A549 (cell line): Measurements from ENCODE around the gene MYADM. TPM values are rescaled to one million over a fixed set of nuclear protein-coding genes. Genes with fewer than 3 reads are reported as not detected.

ENCODE experiments used
- ATAC-seq, 2 experiments: fragments of 200-7000 bp in 1 of 2; fragments of >200 bp in 1 of 2; cut with Nextera tagmentation in 1 of 2; cut with Tn5 transposase in 1 of 2; 3 replicates each; pipeline versions ENCODE4 v1.8.0 to v1.9.1; 2018 to 2020; ENCODE audit warnings: mild to moderate bottlenecking in 1 of 2, moderate library complexity in 1 of 2
- CTCF ChIA-PET: fragments of 300-600 bp; sonication (Branson Sonifier 250); formaldehyde crosslinking; extraction: SDS; loops from one replicate; lab custom pipeline; 2021; ENCODE audit warnings: antibody characterized with exemption, inconsistent platforms; lab: Yijun Ruan, JAX
- POLR2A ChIA-PET: fragments of 350-600 bp; formaldehyde crosslinking; extraction: SDS; loops from one replicate; lab custom pipeline; 2021; ENCODE audit warnings: antibody characterized with exemption, inconsistent platforms; lab: Yijun Ruan, JAX
- DNase-seq, 2 experiments: peaks; one replicate each; pipeline versions ENCODE4 v3.0.0 to v3.0.0-alpha.2; 2011 to 2016; ENCODE audit warnings: low read depth in 1 of 2, low spot score in 1 of 2
- FAIRE-seq: peaks from 2 replicates; lab custom pipeline; 2011; peaks lifted over from hg19 to GRCh38; lab: Jason Lieb, UNC
- H3K27ac ChIP-seq, 2 experiments: fragments of >200 bp; sonication (Bioruptor Twin); formaldehyde crosslinking; 3 replicates each; pipeline ENCODE4 v1.5.1; 2016 to 2017
- H3K4me1 ChIP-seq: fragments of >200 bp; sonication (Bioruptor Twin); formaldehyde crosslinking; 3 replicates; pipeline ENCODE4 v1.6.1; 2016
- H3K4me2 ChIP-seq: fragments of >200 bp; sonication (Bioruptor Twin); formaldehyde crosslinking; 3 replicates; pipeline ENCODE4 v1.6.1; 2016
- H3K4me3 ChIP-seq: fragments of >200 bp; sonication (Bioruptor Twin); formaldehyde crosslinking; 3 replicates; pipeline ENCODE4 v1.5.1; 2016
- H3K9me3 ChIP-seq: fragments of >200 bp; sonication (Bioruptor Twin); formaldehyde crosslinking; 3 replicates; pipeline ENCODE4 v1.6.1; 2016
- ATOH8 ChIP-seq: fragments of 250-450 bp; sonication (Bioruptor Pico); IDR thresholded peaks from 2 replicates; pipeline ENCODE4 v1.5.0; 2020; ENCODE audit warnings: low read depth, mild to moderate bottlenecking, moderate library complexity
- BHLHE40 ChIP-seq: IDR thresholded peaks from 2 replicates; pipeline ENCODE4 v1.6.1; 2012; ENCODE audit warnings: low read depth, low read length, inconsistent platforms
- CBX2 ChIP-seq: fragments of 200-600 bp; sonication (generic); IDR thresholded peaks from 2 replicates; pipeline ENCODE4 v1.6.1; 2016; ENCODE audit warnings: low read depth, mild to moderate bottlenecking, borderline replicate concordance
- CEBPB ChIP-seq, 2 experiments: fragments of >200 bp in 1 of 2; sonication (Bioruptor Twin) in 1 of 2; formaldehyde crosslinking in 1 of 2; IDR thresholded peaks; 2 replicates each; pipeline ENCODE4 v1.6.1; 2012 to 2016
- CHD2 ChIP-seq: fragments of 150-350 bp; IDR thresholded peaks from 2 replicates; pipeline ENCODE4 v1.6.1; 2014; ENCODE audit warnings: low read length; ENCODE audit not compliant: partially characterized antibody
- E2F6 ChIP-seq: IDR thresholded peaks from 2 replicates; pipeline ENCODE4 v1.6.1; 2012; ENCODE audit warnings: low read depth, borderline replicate concordance
- EHF ChIP-seq: fragments of 250-450 bp; sonication (Bioruptor Pico); IDR thresholded peaks from 2 replicates; pipeline ENCODE4 v1.5.0; 2020; ENCODE audit warnings: mild to moderate bottlenecking
- EHMT2 ChIP-seq: fragments of 200-600 bp; sonication (generic); IDR thresholded peaks from 2 replicates; pipeline ENCODE4 v1.6.1; 2016; ENCODE audit warnings: antibody characterized with exemption, low read depth, mild to moderate bottlenecking, moderate library complexity
- FOSB ChIP-seq: fragments of 250-450 bp; sonication (Bioruptor Pico); IDR thresholded peaks from 2 replicates; pipeline ENCODE4 v1.5.0; 2020; ENCODE audit warnings: mild to moderate bottlenecking, moderate library complexity
- FOSL2 ChIP-seq, 2 experiments: fragments of 450-650 bp in 1 of 2; fragments of >200 bp in 1 of 2; sonication (Bioruptor Twin) in 1 of 2; formaldehyde crosslinking; IDR thresholded peaks; 2 replicates each; pipeline versions ENCODE4 v1.5.0 to v1.6.1; 2016 to 2020; ENCODE audit warnings: mild to moderate bottlenecking in 1 of 2, moderate library complexity in 1 of 2
- FOXS1 ChIP-seq: fragments of 250-450 bp; sonication (Bioruptor Pico); IDR thresholded peaks from 2 replicates; pipeline ENCODE4 v1.5.0; 2020; ENCODE audit warnings: mild to moderate bottlenecking, moderate library complexity
- GATA3 ChIP-seq: IDR thresholded peaks from 2 replicates; pipeline ENCODE4 v1.6.1; 2012; ENCODE audit warnings: borderline replicate concordance
- HDAC2 ChIP-seq: fragments of 200-600 bp; sonication (generic); IDR thresholded peaks from 2 replicates; pipeline ENCODE4 v1.6.1; 2016
- HEYL ChIP-seq: fragments of 250-450 bp; sonication (Bioruptor Pico); IDR thresholded peaks from 2 replicates; pipeline ENCODE4 v1.8.0; 2021; ENCODE audit warnings: mild to moderate bottlenecking, moderate library complexity
- HMGXB4 ChIP-seq: fragments of 250-450 bp; sonication (Bioruptor Pico); IDR thresholded peaks from 2 replicates; pipeline ENCODE4 v1.5.0; 2021; ENCODE audit warnings: mild to moderate bottlenecking, moderate library complexity, borderline replicate concordance
- HOXA7 ChIP-seq: fragments of 250-450 bp; sonication (Bioruptor Pico); IDR thresholded peaks from 2 replicates; pipeline ENCODE4 v1.5.0; 2020; ENCODE audit warnings: mild to moderate bottlenecking, moderate library complexity
- HOXB5 ChIP-seq: fragments of 250-450 bp; sonication (Bioruptor Pico); IDR thresholded peaks from 2 replicates; pipeline ENCODE4 v1.5.0; 2020; ENCODE audit warnings: mild to moderate bottlenecking, moderate library complexity
- JUNB ChIP-seq: fragments of >200 bp; sonication (Bioruptor Twin); formaldehyde crosslinking; IDR thresholded peaks from 2 replicates; pipeline ENCODE4 v1.6.1; 2016
- MAFK ChIP-seq: fragments of 450-650 bp; IDR thresholded peaks from 2 replicates; pipeline ENCODE4 v1.6.1; 2014; ENCODE audit not compliant: partially characterized antibody
- MYC ChIP-seq: IDR thresholded peaks from 2 replicates; pipeline ENCODE4 v1.6.1; 2012; ENCODE audit warnings: mild to moderate bottlenecking, inconsistent platforms, low read length, improper control_type of control experiment, borderline replicate concordance
- NR3C1 ChIP-seq: fragments of >200 bp; sonication (Bioruptor Twin); formaldehyde crosslinking; IDR thresholded peaks from 3 replicates; pipeline ENCODE4 v1.6.1; 2017
- PBX3 ChIP-seq: IDR thresholded peaks from 2 replicates; pipeline ENCODE4 v1.6.1; 2012
- RAD21 ChIP-seq, 2 experiments: fragments of >200 bp in 1 of 2; sonication (Bioruptor Twin) in 1 of 2; formaldehyde crosslinking in 1 of 2; IDR thresholded peaks in 1 of 2; conservative IDR thresholded peaks in 1 of 2; 2 replicates in 1 of 2; 3 replicates in 1 of 2; pipeline ENCODE4 v1.6.1; 2012 to 2018; ENCODE audit warnings: inconsistent platforms in 1 of 2
- RARB ChIP-seq: fragments of 250-450 bp; sonication (Bioruptor Pico); IDR thresholded peaks from 2 replicates; pipeline ENCODE4 v1.8.0; 2021; ENCODE audit warnings: mild to moderate bottlenecking, moderate library complexity
- RFX5 ChIP-seq: fragments of 450-650 bp; IDR thresholded peaks from 2 replicates; pipeline ENCODE4 v1.7.1; 2014; ENCODE audit warnings: antibody characterized with exemption, mild to moderate bottlenecking, moderate library complexity
- SREBF2 ChIP-seq: fragments of 450-650 bp; IDR thresholded peaks from 2 replicates; pipeline ENCODE4 v1.6.1; 2014; ENCODE audit warnings: mild to moderate bottlenecking, moderate library complexity
- TFCP2L1 ChIP-seq: fragments of 250-450 bp; sonication (Bioruptor Pico); IDR thresholded peaks from 2 replicates; pipeline ENCODE4 v1.5.0; 2021; ENCODE audit warnings: mild to moderate bottlenecking
- TP53 ChIP-seq: fragments of 250-450 bp; sonication (Bioruptor Pico); IDR thresholded peaks from 2 replicates; pipeline ENCODE4 v1.5.0; 2021; ENCODE audit warnings: mild to moderate bottlenecking, moderate library complexity
- ZFP36 ChIP-seq: fragments of 450-650 bp; IDR thresholded peaks from 2 replicates; pipeline ENCODE4 v1.6.1; 2014; ENCODE audit warnings: borderline replicate concordance; ENCODE audit not compliant: partially characterized antibody
- ZNF302 ChIP-seq: fragments of 250-450 bp; sonication (Bioruptor Pico); IDR thresholded peaks from 2 replicates; pipeline ENCODE4 v1.9.0; 2021; ENCODE audit warnings: inconsistent platforms, mild to moderate bottlenecking, moderate library complexity
- WGBS: methylation state at CpG from one replicate; pipeline ENCODE4 v1.1.6; 2017; ENCODE audit errors: missing lambda C conversion rate; 5-methylcytosine and 5-hydroxymethylcytosine counted together
- polyA plus RNA-seq, 4 experiments: library from polyadenylated mRNA; depleted of rRNA in 3 of 4; stranded (reverse); fragments of >200 nt; fragmentation: RNase III in 1 of 4; extraction: RNeasy Plus Mini Kit Qiagen cat#74134 plus additional on column Dnase treatment in 1 of 4; gene quantifications; 2 replicates in 3 of 4; 3 replicates in 1 of 4; pipeline ENCODE4 v1.2.3, GENCODE V29; 2011 to 2017

MYADM gene
- polyA plus RNA-seq, 2 of the 4 experiments (the other 2 are of a cell fraction) = 37.7 to 90.7 TPM

GRCh38 chr19:53878776-53879139 lies 11.1 kb downstream of the MYADM start:
- ATAC-seq (peak; percentile 2 to 31; a peak in 5 of 6 replicates), DNase-seq (peak in 1 of 2 experiments; percentile 58), FAIRE-seq (no peak)
- POLR2A ChIA-PET = interaction anchor here (0.5 to 1.6 kb wide), 5 partner anchors 10 to 131 kb away, joined by 3 to 23 read pairs (median 6); partner anchors contain the start of gene MYADM
- H3K9me3 ChIP-seq = no peaks in the 10 kb centered on the region
- CTCF ChIA-PET = interaction anchor here (0.6 to 1.6 kb wide), 8 partner anchors 10 to 145 kb away, joined by 3 to 5 read pairs (median 3); no protein-coding TSS in a partner anchor
- peak overlapping the region; percentile 72 to 89 for H3K27ac ChIP-seq
- 66% methylated on average over 12 of the region's 12 CpGs for WGBS
- peaks cover 21% of the 10 kb centered on the region for H3K4me1 ChIP-seq
- H3K4me2 ChIP-seq = peak overlapping the region; percentile 69
- TF ChIP-seq TFCP2L1 (CRISPR knock-in tag) (peak; percentile 96), TP53 (CRISPR knock-in tag) (peak; percentile 97), ATOH8 (CRISPR knock-in tag) (0 out of 2 replicates have a peak, but pooled peaks have one; percentile 7), EHMT2 (no peak), HOXA7 (CRISPR knock-in tag) (peak; percentile 96), FOSB (peak; percentile 98), HMGXB4 (CRISPR knock-in tag) (0 out of 2 replicates have a peak, but pooled peaks have one; percentile 45), ZNF302 (CRISPR knock-in tag) (no peak), BHLHE40 (no peak), SREBF2 (no peak), FOXS1 (CRISPR knock-in tag) (0 out of 2 replicates have a peak, but pooled peaks have one; percentile 33), FOSL2 (IDR thresholded peaks at IDR 0.05) (no peak), FOSL2 (CRISPR knock-in tag; IDR thresholded peaks at IDR 0.05) (peak; percentile 2; the same call in 1 of the 2 replicates), EHF (CRISPR knock-in tag) (0 out of 2 replicates have a peak, but pooled peaks have one; percentile 45), RARB (CRISPR knock-in tag) (peak; percentile 49; the same call in 1 of the 2 replicates), CHD2 (peak; percentile 55), MAFK (no peak), HOXB5 (peak; percentile 34; the same call in 1 of the 2 replicates)
- H3K4me3 ChIP-seq = peak overlapping the region; percentile 44

GRCh38 chr19:53879140-53880081 lies 11.7 kb downstream of the MYADM start:
- FAIRE-seq = peak; percentile 74
- CTCF ChIA-PET = interaction anchor here (0.6 to 1.6 kb wide), 10 partner anchors 9 to 219 kb away, joined by 3 to 5 read pairs (median 3); no protein-coding TSS in a partner anchor
- TF ChIP-seq NR3C1 = no peak
- TF ChIP-seq FOSB = peak; percentile 71
- no peak for TF ChIP-seq BHLHE40
- no peak for TF ChIP-seq GATA3
- TF ChIP-seq CEBPB (IDR thresholded peaks at IDR 0.05) = no peak
- TF ChIP-seq HEYL (CRISPR knock-in tag) = no peak
- TF ChIP-seq HDAC2 = no peak
- TF ChIP-seq RFX5 = peak; percentile 62
- TF ChIP-seq CHD2 = peak; percentile 38
- no peak for TF ChIP-seq JUNB
- no peak for TF ChIP-seq E2F6
- no peak for TF ChIP-seq CBX2
- TF ChIP-seq ZFP36 = peak; percentile 23
- TF ChIP-seq FOSL2 (IDR thresholded peaks at IDR 0.05) = no peak
- TF ChIP-seq FOSL2 (CRISPR knock-in tag; IDR thresholded peaks at IDR 0.05) = 0 out of 2 replicates have a peak, but pooled peaks have one; percentile 1
- TF ChIP-seq RAD21 (conservative IDR thresholded peaks at IDR 0.05 in 1 of 2, IDR thresholded peaks at IDR 0.05 in 1 of 2) = no peak
- no peak for TF ChIP-seq MYC
- TF ChIP-seq PBX3 = no peak

More at GRCh38 chr19:53879140-53880081, 11.7 kb downstream of the MYADM start:
- POLR2A ChIA-PET = interaction anchor here (0.5 to 1.6 kb wide), 5 partner anchors 10 to 130 kb away, joined by 3 to 23 read pairs (median 6); partner anchors contain the start of gene MYADM
- peak; percentile 64 to 78 for ATAC-seq
- peak overlapping the region; percentile 44 for H3K4me3 ChIP-seq
- H3K27ac ChIP-seq = peak overlapping the region; percentile 72 to 89
- H3K4me1 ChIP-seq = peaks cover 21% of the 10 kb centered on the region
- peak; percentile 92 to 93 for DNase-seq
- 10% methylated on average over 43 of the region's 51 CpGs for WGBS
- no peaks in the 10 kb centered on the region for H3K9me3 ChIP-seq
- H3K4me2 ChIP-seq = peak overlapping the region; percentile 69
